ENCODE results near the gene BUD13. TPM values are rescaled to one million over a fixed set of nuclear protein-coding genes. Genes with fewer than 3 reads are reported as not detected.
"Not testable (repeated sequence)": the region's sequence is repeated elsewhere in the genome, so short reads cannot be mapped to it uniquely, and the experiment has no call there.

BUD13 gene
- total and polyA plus RNA-seq, 10 of the 15 experiments (the other 5 are each of a cell fraction or from before 2014, with no cell fraction given) = 10.9 to 36.5 (median 24.7) TPM

DNA sequence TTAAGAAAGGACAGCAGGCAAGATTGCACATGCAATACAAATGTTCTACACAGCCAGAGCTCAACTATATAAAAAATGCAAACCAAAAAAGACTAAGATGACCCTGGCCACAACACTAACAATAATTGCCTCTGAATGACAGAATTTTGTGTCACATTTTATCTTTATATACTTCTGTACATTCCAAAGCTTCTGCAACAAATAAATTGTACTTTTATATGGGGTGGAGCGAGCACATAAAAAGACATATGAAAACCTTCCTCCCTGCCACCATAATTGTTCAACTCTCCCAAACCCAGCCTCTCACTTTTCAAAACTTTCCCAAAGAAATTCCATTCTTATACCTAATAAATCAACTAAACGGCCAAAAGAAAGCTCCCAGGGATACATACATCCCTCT is 10.7 kb downstream of the BUD13 start (continued):
- TF ChIP-seq SMC3 (IDR thresholded peaks at IDR 0.05; ENCODE audit: borderline replicate concordance, low read length) (no peak), RELA (IDR thresholded peaks at IDR 0.05; ENCODE audit: borderline replicate concordance, partially characterized antibody) (no peak), PAX5 (IDR thresholded peaks at IDR 0.05; ENCODE audit: borderline replicate concordance, low read depth, low read length) (no peak)
- TF ChIP-seq, protein P1, sequence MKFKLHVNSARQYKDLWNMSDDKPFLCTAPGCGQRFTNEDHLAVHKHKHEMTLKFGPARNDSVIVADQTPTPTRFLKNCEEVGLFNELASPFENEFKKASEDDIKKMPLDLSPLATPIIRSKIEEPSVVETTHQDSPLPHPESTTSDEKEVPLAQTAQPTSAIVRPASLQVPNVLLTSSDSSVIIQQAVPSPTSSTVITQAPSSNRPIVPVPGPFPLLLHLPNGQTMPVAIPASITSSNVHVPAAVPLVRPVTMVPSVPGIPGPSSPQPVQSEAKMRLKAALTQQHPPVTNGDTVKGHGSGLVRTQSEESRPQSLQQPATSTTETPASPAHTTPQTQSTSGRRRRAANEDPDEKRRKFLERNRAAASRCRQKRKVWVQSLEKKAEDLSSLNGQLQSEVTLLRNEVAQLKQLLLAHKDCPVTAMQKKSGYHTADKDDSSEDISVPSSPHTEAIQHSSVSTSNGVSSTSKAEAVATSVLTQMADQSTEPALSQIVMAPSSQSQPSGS (IDR thresholded peaks at IDR 0.05; ENCODE audit: low read length) = no peak

GRCh38 chr11:116756044-116756443 is 16.7 kb downstream of the BUD13 start:
- not testable (repeated sequence) for H3K4me1 ChIP-seq (ENCODE audit: control insufficient read depth, insufficient read depth, low read length)

More at GRCh38 chr11:116756044-116756443, 16.7 kb downstream of the BUD13 start:
- H3K27me3 ChIP-seq (replicated peaks in 1 of 2; ENCODE audit: control insufficient read depth in 2 of 2, insufficient read depth in 2 of 2, low read length in 1 of 2); in situ Hi-C loops (cut with MboI); BruUV-seq (replicated peaks); DNase-seq (ENCODE audit: low read depth, low spot score); POLR2A ChIA-PET; H3K4me2 ChIP-seq (ENCODE audit: control insufficient read depth, insufficient read depth); intact Hi-C loops (cut with micrococcal nuclease; ENCODE audit: unreplicated experiment); RAD21 ChIA-PET (ENCODE audit: unreplicated experiment); H3K27ac ChIP-seq (ENCODE audit: control insufficient read depth, insufficient read depth); H2AFZ ChIP-seq (ENCODE audit: control insufficient read depth, low read depth, low read length); H4K20me1 ChIP-seq (ENCODE audit: control insufficient read depth, insufficient read depth); ATAC-seq; SMC1A ChIA-PET (ENCODE audit: uncharacterized antibody, unreplicated experiment); H3K9ac ChIP-seq (ENCODE audit: control insufficient read depth, insufficient read depth, low read length); H3K9me3 ChIP-seq (replicated peaks; ENCODE audit: control insufficient read depth, insufficient read depth, low read length); H3K79me2 ChIP-seq (ENCODE audit: control insufficient read depth, insufficient read depth, low read length); FAIRE-seq; H3K4me3 ChIP-seq: not testable (repeated sequence)
- CTCF ChIA-PET = interaction anchor here (4.9 kb wide), 1 partner anchor 13 kb away, joined by 25 read pairs; no protein-coding TSS in a partner anchor
- 95% methylated on average over 8 of the region's 8 CpGs for WGBS (ENCODE audit: insufficient coverage, insufficient replicate concordance, low lambda C conversion rate, missing lambda C conversion rate)
- H3K36me3 ChIP-seq (ENCODE audit: control insufficient read depth in 2 of 2, insufficient read depth in 2 of 2, low read length in 1 of 2) = peaks cover 8 to 36% of the 10 kb centered on the region in 2 experiments; a peak in 3 of 4 replicates
